SIG-M5 treated with dmso at 0.1 percent for 504 hours (cell line): ENCODE results near the gene PDGFC.
A peak's percentile ranks its signal among the peaks of the same experiment; 100 is the strongest.

Experiments
- DNase-seq: peaks from one replicate; lab custom pipeline; 2025; ENCODE audit not compliant: unreplicated experiment; lab: John Stamatoyannopoulos, UW

The PDGFC gene

GRCh38 chr4:156837625-156838345 is 133.8 kb downstream of the PDGFC start:
- DNase-seq = no peak

- DNase-seq = no peak
Measured at GRCh38 chr4:156832886-156833285, 138.7 kb downstream of the PDGFC start.

- no peak for DNase-seq
Measured at GRCh38 chr4:156830351-156830750, 141.2 kb downstream of the PDGFC start.

GRCh38 chr4:156829201-156829873 is 142.3 kb downstream of the PDGFC start:
- peak; percentile 48 for DNase-seq

DNA sequence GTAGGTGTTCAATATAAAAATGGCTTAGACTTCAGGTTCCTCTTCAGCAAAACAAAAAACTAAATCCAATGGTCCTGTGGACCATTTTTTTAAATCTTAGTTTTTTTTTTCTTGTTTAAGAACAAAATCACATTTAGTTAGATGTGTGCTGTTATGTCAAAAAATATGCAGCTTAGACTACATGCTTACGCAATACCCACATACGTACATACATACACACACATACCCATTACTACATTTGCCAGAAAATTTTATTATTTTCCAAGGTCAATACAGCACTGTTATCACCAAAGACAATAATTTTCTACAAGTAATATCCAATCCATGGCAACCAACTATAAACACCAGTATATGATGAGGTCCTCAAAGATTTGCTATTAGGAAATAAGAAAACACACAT is 144.1 kb downstream of the PDGFC start:
- no peak for DNase-seq

GRCh38 chr4:156825074-156825473 is 146.5 kb downstream of the PDGFC start:
- DNase-seq = no peak

DNA sequence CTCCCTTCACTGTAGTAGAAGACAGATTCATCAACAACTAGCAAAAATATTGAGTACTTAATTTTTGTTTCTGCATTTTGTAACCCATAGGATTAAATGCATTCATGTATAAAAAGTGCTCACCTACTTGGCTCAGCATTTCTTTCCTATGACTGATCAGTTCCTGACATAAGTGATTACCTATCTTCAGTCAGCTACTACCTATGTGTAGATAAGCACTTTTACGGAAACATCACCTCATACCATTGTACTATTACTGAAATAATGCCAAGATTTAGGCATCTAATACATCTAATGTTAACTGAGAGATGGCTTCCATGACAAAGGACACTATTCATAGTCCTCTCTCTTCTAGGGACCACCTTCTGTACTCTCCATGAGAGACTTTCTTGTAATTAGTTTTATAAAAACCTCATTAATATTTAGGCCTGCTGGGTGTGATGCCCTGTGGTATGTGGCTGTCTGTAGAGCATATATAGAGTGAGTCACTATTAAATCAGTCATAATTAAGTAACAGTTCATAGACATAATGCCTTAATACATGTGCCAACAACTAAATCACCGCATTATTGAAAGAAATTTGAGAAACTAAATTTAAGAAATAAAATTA is 147.0 kb downstream of the PDGFC start:
- no peak for DNase-seq

DNA sequence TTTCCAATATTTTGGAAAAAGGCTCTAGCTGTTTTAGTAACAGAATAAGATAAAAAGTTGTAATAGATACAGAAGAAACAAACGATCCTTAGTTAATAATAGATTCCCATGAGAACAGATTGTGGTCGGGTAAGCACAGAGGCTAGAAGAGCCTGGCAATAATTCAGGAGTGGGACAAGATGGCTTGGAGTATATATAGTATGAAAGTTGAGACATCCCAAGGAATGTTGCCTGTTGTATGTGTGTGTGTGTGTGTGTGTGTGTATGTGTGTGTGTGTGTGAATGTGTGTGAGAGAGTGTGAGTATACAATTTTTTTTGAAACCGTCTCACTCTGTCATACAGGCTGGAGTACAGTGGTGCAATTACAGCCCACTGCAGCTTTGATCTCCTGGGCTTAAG is 150.7 kb downstream of the PDGFC start:
- no peak for DNase-seq

GRCh38 chr4:156816360-156816755 is 155.2 kb downstream of the PDGFC start:
- no peak for DNase-seq

DNA sequence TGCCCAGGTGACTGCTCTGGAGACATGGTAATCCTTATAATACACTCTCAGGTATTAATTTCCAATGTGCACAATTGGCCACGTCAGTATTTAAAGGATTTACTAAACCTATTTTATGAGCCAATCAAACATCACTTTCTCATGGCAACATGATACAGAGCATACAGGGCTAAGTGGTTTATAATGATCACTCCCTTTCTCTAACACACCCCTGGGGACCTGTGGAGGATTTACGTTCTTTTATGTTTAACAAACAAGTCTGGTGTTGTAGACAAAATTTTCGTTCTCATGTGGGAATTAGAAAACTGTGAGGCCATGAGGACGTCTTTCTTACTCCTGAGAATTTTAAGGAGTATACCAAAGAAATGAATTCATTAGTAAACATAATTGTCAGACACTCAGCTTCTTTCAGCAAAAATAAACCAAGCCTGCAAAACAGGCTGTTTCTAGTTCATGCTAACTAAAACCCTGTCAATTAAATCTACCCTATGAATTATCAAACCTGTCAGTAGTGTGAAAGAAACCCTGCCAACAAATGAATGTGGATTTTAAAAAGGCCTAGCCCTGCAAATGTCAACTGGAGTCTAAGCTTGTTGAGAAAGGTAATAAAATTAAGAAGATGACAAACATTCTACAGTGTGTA is 155.8 kb downstream of the PDGFC start:
- DNase-seq = no peak

- no peak for DNase-seq
Measured at GRCh38 chr4:156811963-156812362, 159.6 kb downstream of the PDGFC start.

DNA sequence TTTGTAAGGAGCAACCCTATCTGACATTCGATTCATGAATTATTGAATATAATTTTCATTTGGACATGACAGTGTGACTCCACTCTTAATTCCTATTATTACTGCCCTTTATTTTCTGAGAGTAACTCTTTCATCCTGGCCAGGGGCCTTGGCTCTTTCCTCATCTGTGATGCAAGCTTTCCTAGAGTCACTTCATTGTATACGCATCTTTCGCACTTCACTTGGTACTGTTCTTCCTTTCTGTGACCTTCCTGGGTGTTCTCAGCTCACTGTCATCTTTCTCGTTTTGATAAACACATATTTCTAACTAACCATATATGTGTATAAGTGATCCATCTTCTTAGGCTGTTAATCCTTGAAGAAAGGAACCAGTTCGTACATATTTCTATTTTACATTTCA is 160.3 kb downstream of the PDGFC start:
- no peak for DNase-seq

DNA sequence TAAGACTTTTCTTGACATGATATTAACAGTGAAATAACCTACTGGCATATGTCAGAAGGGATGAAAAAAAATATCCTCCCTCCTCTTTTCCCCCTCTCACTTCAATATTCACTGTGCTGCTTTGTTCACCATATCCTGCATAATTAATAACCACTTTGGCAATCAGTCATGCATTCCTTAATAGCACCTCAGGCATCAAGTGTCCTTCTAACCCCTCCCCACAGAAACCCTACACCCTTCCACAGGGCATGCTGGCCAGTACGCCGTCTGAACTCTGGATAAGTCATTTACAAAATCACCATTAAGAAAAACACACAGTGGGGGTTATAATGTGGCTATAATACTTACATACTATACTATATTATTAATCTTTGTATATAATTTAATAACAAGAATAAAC is 165.9 kb downstream of the PDGFC start:
- DNase-seq = no peak

- no peak for DNase-seq
Measured at GRCh38 chr4:156803056-156803455, 168.5 kb downstream of the PDGFC start.

GRCh38 chr4:156800463-156800862 is 171.1 kb downstream of the PDGFC start:
- DNase-seq = no peak

GRCh38 chr4:156799121-156799589 is 172.4 kb downstream of the PDGFC start:
- DNase-seq = no peak

GRCh38 chr4:156798438-156798837 is 173.2 kb downstream of the PDGFC start:
- no peak for DNase-seq

- no peak for DNase-seq
Measured at GRCh38 chr4:156797206-156797605, 174.4 kb downstream of the PDGFC start.

GRCh38 chr4:156795727-156796126 is 175.9 kb downstream of the PDGFC start:
- no peak for DNase-seq

DNA sequence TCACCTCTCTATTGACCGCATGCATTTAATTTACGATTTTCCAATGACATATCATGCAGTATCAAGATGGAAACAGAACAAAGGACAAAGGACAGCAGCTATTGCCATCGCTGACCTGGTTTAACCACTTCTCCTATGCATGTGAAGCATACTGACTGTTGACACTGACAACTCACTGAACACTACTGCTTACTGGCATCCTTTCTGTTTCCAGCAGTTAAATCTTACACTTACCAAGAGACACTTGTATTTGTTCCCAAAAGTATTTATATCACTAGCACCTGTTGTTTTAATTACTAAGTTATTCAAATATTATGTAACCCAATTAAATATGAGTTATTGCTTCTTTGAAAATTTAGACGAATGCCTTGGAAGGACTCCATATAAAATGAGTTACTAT is 176.7 kb downstream of the PDGFC start:
- no peak for DNase-seq

- no peak for DNase-seq
Measured at GRCh38 chr4:156792462-156793085, 179.0 kb downstream of the PDGFC start.
